ENCODE results near the gene LRRC71. TPM values are rescaled to one million over a fixed set of nuclear protein-coding genes. Genes with fewer than 3 reads are reported as not detected.

LRRC71 gene
- total and polyA plus RNA-seq, 2 of the 4 experiments (the other 2 are of a cell fraction) = 0.50 TPM; not detected in 1

DNA sequence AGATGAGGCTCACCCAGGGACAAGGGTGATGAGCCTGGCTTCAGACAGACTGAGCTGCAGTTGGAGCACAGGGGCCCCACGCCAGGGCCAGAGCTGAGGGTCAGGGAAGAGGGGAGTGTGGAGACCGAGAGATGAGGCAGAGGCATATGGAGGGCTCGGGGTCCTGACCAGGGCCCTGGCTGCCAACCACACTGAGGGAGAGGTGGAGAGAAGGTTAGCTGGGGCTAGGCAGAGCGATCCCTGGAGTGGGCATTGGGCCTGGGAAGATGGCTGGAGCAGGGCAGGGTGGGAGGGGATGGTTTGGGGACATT is 18.9 kb upstream of the LRRC71 start:
- Histone ChIP-seq H2AK5ac (ENCODE audit: low read depth, low read length) (peak overlapping the region; percentile 43; the same call in 1 of the 2 replicates), H2BK15ac (ENCODE audit: low read depth, low read length) (no peak overlapping the region), H4K8ac (ENCODE audit: low read depth in 2 of 2, low read length in 2 of 2) (no peak overlapping the region), H3K9ac (ENCODE audit: low read depth, low read length) (no peak overlapping the region), H4K91ac (ENCODE audit: insufficient read depth, low read depth, low read length) (peak overlapping the region; percentile 29; the same call in 1 of the 2 replicates), H2BK5ac (ENCODE audit: low read depth, low read length, poor library complexity, severe bottlenecking) (peak overlapping the region; percentile 12), H3K56ac (ENCODE audit: extremely low read depth, insufficient read depth, low read length) (no peak overlapping the region), H3K23ac (ENCODE audit: low read depth, low read length) (no peak overlapping the region), H3K4me1 (ENCODE audit: control insufficient read depth, insufficient read depth, low read length) (peaks cover 35% of the 10 kb centered on the region), H3K18ac (ENCODE audit: low read depth, low read length) (no peak overlapping the region), H3K9me3 (ENCODE audit: control insufficient read depth, insufficient read depth, low read length) (no peaks in the 10 kb centered on the region), H3K27me3 (ENCODE audit: control insufficient read depth, insufficient read depth, low read length) (no peaks in the 10 kb centered on the region), H2BK120ac (ENCODE audit: low read depth, low read length) (no peak overlapping the region), H3K27ac (ENCODE audit: insufficient read depth, low read length) (no peak overlapping the region), H3K4me2 (ENCODE audit: low read depth, low read length) (no peak overlapping the region), H2AK9ac (replicated peaks; ENCODE audit: low read depth, low read length, poor library complexity) (no peak overlapping the region), H4K20me1 (ENCODE audit: insufficient read depth, low read length) (peaks cover 2% of the 10 kb centered on the region; the same call in 1 of the 2 replicates), H4K5ac (ENCODE audit: low read depth, low read length) (no peak overlapping the region), H3K79me1 (ENCODE audit: low read depth in 1 of 2, low read length in 2 of 2) (peaks cover 23 to 88% of the 10 kb centered on the region in 2 experiments), H2AFZ (replicated peaks; ENCODE audit: low read length, poor library complexity) (no peak overlapping the region), H3K36me3 (ENCODE audit: control insufficient read depth, insufficient read depth, low read length) (peaks cover 7% of the 10 kb centered on the region; the same call in 1 of the 2 replicates), H3K4ac (ENCODE audit: low read depth, low read length) (0 out of 2 replicates have a peak overlapping the region, but pooled peaks have one; percentile 5), H3K14ac (replicated peaks; ENCODE audit: low read depth, low read length) (no peak overlapping the region), H3K4me3 (ENCODE audit: insufficient read depth, low read depth, low read length) (no peak overlapping the region), H2BK20ac (ENCODE audit: low read depth, low read length) (no peak overlapping the region), H3K9me1 (ENCODE audit: insufficient read depth, low read length) (peaks cover 23% of the 10 kb centered on the region)
- BruUV-seq (replicated peaks) = no TSS peak
- intact Hi-C loops (cut with micrococcal nuclease) (no loop called here), dilution Hi-C loops (cut with HindIII; ENCODE audit: low sequenced_read_pairs, unreplicated experiment) (no loop called here), in situ Hi-C loops (cut with MboI; ENCODE audit: low sequenced_read_pairs) (no loop called here)
- ChIA-PET CTCF (no interaction called here), POLR2A (ENCODE audit: unreplicated experiment) (no interaction called here)
- WGBS, 2 experiments (ENCODE audit: extremely low coverage in 2 of 2, insufficient read length in 1 of 2) = no CpG with 5 or more reads among the region's 4 CpGs
- no peak for ATAC-seq (ENCODE audit: low read depth)
- no peak for TF ChIP-seq RFX5 (IDR thresholded peaks at IDR 0.05; ENCODE audit: low read depth, low read length)
- TF ChIP-seq SMC3 (IDR thresholded peaks at IDR 0.05; ENCODE audit: low read depth, low read length) = no peak
- TF ChIP-seq BHLHE40 (IDR thresholded peaks at IDR 0.05; ENCODE audit: low read depth, low read length) = no peak
- TF ChIP-seq MXI1 (IDR thresholded peaks at IDR 0.05; ENCODE audit: borderline replicate concordance, low read depth, low read length) = no peak
- DNase-seq = no peak

Measured in IMR-90 (cell line).